ENCODE data around the gene TMEM255B. TPM values are rescaled to one million over a fixed set of nuclear protein-coding genes. Genes with fewer than 3 reads are reported as not detected.

The TMEM255B gene
- total RNA-seq, 1 experiment from 2014 or later, result 4.7 TPM

DNA sequence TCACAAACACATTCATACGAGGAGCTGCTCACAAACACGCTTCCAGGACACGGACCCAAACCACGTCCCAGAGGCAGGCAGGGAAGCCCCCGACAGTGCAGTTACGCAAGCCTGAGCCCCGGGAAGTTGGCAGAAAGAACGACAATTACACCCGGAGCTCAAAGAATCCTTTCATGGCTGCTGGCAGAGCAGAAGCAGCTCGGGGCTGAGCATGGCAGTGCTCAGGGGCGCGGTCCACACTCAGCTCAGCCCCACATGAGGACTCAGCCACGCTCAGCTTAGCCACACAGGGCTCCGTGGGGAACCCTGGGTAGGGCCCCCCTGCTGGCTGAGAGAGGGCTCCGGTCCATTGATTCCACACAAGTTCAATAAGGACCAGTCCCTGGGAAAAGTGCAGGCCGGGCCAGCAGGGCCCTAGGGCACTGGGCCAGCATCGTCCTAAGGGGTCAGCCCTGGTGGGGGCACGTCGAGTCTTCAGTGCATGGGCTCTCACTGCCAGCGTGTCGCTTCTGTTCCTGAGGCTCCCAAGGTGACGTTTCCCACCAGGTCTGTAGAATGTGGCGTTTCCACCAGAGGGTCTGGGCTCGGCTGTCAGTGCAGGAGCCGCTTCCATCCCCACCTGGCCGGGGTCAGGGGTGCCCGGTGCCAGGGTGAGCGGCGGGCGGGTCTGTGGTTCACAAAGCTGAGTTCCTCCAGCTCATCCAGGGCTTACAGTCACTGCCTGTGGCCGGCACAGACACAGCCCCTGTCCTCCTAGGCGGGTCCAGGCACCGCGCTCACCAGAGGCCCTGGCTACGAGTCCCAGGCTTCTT, 81.7 kb downstream of the TMEM255B start:
- DNase-seq (ENCODE audit: low spot score) (no peak), ATAC-seq (no peak)
- Mint-ChIP-seq H3K36me3 (no peaks in the 10 kb centered on the region; the same call in 1 of the 2 replicates), H3K4me3 (no peak overlapping the region), H3K4me1 (peaks cover 13% of the 10 kb centered on the region), H3K27me3 (ENCODE audit: low read depth) (no peaks in the 10 kb centered on the region), H3K27ac (no peak overlapping the region), H3K9me3 (no peaks in the 10 kb centered on the region)
- ChIA-PET POLR2A (no interaction called here), CTCF (interaction anchor here (1.5 kb wide), 2 partner anchors 38 to 64 kb away, joined by 3 read pairs; no protein-coding TSS in a partner anchor)
- TF ChIP-seq ZNF121 (CRISPR knock-in tag; IDR thresholded peaks at IDR 0.05), result no peak

DNA sequence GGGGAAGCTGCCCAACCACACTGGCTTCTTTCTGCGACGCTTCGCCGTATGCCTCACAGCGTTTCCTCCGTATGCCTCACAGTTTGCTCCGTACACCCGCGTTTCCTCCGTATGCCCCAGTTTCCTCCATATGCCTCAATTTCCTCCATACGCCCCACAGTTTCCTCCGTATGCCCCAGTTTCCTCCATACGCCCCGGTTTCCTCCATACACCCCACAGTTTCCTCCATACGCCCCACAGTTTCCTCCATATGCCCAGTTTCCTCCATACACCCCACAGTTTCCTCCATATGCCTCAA, 82.3 kb downstream of the TMEM255B start:
- H3K27me3 Mint-ChIP-seq (ENCODE audit: low read depth), result no peaks in the 10 kb centered on the region
- peaks cover 13% of the 10 kb centered on the region for H3K4me1 Mint-ChIP-seq
- TF ChIP-seq TCF7 (CRISPR knock-in tag; IDR thresholded peaks at IDR 0.05; ENCODE audit: low read depth) (no peak), ZNF317 (CRISPR knock-in tag; IDR thresholded peaks at IDR 0.05; ENCODE audit: borderline replicate concordance, low read depth) (no peak), ZNF138 (CRISPR knock-in tag; conservative IDR thresholded peaks at IDR 0.05) (no peak), MXD4 (CRISPR knock-in tag; IDR thresholded peaks at IDR 0.05; ENCODE audit: borderline replicate concordance) (no peak), ZNF396 (CRISPR knock-in tag; IDR thresholded peaks at IDR 0.05; ENCODE audit: borderline replicate concordance) (no peak), GRHL2 (CRISPR knock-in tag; IDR thresholded peaks at IDR 0.05; ENCODE audit: insufficient replicate concordance, severe bottlenecking) (no peak), ETV6 (CRISPR knock-in tag; IDR thresholded peaks at IDR 0.05) (no peak)
- TF ChIP-seq, protein P1, sequence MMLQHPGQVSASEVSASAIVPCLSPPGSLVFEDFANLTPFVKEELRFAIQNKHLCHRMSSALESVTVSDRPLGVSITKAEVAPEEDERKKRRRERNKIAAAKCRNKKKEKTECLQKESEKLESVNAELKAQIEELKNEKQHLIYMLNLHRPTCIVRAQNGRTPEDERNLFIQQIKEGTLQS (CRISPR knock-in tag; conservative IDR thresholded peaks at IDR 0.05), result no peak
- TF ChIP-seq, protein P2, sequence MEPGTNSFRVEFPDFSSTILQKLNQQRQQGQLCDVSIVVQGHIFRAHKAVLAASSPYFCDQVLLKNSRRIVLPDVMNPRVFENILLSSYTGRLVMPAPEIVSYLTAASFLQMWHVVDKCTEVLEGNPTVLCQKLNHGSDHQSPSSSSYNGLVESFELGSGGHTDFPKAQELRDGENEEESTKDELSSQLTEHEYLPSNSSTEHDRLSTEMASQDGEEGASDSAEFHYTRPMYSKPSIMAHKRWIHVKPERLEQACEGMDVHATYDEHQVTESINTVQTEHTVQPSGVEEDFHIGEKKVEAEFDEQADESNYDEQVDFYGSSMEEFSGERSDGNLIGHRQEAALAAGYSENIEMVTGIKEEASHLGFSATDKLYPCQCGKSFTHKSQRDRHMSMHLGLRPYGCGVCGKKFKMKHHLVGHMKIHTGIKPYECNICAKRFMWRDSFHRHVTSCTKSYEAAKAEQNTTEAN (CRISPR knock-in tag; IDR thresholded peaks at IDR 0.05), result no peak
- TF ChIP-seq, protein P3, sequence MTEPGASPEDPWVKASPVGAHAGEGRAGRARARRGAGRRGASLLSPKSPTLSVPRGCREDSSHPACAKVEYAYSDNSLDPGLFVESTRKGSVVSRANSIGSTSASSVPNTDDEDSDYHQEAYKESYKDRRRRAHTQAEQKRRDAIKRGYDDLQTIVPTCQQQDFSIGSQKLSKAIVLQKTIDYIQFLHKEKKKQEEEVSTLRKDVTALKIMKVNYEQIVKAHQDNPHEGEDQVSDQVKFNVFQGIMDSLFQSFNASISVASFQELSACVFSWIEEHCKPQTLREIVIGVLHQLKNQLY (CRISPR knock-in tag; IDR thresholded peaks at IDR 0.05), result no peak
- TF ChIP-seq, protein P4, sequence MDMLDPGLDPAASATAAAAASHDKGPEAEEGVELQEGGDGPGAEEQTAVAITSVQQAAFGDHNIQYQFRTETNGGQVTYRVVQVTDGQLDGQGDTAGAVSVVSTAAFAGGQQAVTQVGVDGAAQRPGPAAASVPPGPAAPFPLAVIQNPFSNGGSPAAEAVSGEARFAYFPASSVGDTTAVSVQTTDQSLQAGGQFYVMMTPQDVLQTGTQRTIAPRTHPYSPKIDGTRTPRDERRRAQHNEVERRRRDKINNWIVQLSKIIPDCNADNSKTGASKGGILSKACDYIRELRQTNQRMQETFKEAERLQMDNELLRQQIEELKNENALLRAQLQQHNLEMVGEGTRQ (CRISPR knock-in tag; IDR thresholded peaks at IDR 0.05), result no peak
- TF ChIP-seq, protein P5, sequence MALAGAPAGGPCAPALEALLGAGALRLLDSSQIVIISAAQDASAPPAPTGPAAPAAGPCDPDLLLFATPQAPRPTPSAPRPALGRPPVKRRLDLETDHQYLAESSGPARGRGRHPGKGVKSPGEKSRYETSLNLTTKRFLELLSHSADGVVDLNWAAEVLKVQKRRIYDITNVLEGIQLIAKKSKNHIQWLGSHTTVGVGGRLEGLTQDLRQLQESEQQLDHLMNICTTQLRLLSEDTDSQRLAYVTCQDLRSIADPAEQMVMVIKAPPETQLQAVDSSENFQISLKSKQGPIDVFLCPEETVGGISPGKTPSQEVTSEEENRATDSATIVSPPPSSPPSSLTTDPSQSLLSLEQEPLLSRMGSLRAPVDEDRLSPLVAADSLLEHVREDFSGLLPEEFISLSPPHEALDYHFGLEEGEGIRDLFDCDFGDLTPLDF (CRISPR knock-in tag; IDR thresholded peaks at IDR 0.05), result no peak
- TF ChIP-seq, protein P6, sequence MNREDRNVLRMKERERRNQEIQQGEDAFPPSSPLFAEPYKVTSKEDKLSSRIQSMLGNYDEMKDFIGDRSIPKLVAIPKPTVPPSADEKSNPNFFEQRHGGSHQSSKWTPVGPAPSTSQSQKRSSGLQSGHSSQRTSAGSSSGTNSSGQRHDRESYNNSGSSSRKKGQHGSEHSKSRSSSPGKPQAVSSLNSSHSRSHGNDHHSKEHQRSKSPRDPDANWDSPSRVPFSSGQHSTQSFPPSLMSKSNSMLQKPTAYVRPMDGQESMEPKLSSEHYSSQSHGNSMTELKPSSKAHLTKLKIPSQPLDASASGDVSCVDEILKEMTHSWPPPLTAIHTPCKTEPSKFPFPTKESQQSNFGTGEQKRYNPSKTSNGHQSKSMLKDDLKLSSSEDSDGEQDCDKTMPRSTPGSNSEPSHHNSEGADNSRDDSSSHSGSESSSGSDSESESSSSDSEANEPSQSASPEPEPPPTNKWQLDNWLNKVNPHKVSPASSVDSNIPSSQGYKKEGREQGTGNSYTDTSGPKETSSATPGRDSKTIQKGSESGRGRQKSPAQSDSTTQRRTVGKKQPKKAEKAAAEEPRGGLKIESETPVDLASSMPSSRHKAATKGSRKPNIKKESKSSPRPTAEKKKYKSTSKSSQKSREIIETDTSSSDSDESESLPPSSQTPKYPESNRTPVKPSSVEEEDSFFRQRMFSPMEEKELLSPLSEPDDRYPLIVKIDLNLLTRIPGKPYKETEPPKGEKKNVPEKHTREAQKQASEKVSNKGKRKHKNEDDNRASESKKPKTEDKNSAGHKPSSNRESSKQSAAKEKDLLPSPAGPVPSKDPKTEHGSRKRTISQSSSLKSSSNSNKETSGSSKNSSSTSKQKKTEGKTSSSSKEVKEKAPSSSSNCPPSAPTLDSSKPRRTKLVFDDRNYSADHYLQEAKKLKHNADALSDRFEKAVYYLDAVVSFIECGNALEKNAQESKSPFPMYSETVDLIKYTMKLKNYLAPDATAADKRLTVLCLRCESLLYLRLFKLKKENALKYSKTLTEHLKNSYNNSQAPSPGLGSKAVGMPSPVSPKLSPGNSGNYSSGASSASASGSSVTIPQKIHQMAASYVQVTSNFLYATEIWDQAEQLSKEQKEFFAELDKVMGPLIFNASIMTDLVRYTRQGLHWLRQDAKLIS (CRISPR knock-in tag; IDR thresholded peaks at IDR 0.05; ENCODE audit: borderline replicate concordance), result no peak
- H3K27ac Mint-ChIP-seq, result no peak overlapping the region; the same call in 1 of the 2 replicates
- no peaks in the 10 kb centered on the region for H3K9me3 Mint-ChIP-seq
- DNase-seq (ENCODE audit: low spot score) (no peak), ATAC-seq (no peak)
- no peak overlapping the region for H3K4me3 Mint-ChIP-seq
- ChIA-PET CTCF (interaction anchor here (1.5 kb wide), 2 partner anchors 39 to 63 kb away, joined by 3 read pairs; no protein-coding TSS in a partner anchor), POLR2A (no interaction called here)
- no peaks in the 10 kb centered on the region; the same call in 1 of the 2 replicates for H3K36me3 Mint-ChIP-seq
